ENCODE data around the gene DPPA2. TPM values are rescaled to one million over a fixed set of nuclear protein-coding genes. Genes with fewer than 3 reads are reported as not detected.

The DPPA2 gene
- not detected in 2 replicates for total RNA-seq

GRCh38 chr3:109316162-109316730, at the start of gene DPPA2:
Gene DPPA2 (minus strand): TSS chr3:109316517. CDS start chr3:109314542, 1,975 bp downstream.

GRCh38 chr3:109337393-109337792, 21.1 kb upstream of the DPPA2 start, which contains the start of gene DPPA4:
Gene DPPA4 (minus strand): TSS chr3:109337546. CDS start chr3:109337517, 29 bp downstream.

Other genes with a start within 250 kb of the DPPA2 start
- not detected in 2 replicates for gene MORC1, start 198.4 kb downstream of the DPPA2 start, total RNA-seq
- gene C3orf85, start 179.8 kb downstream of the DPPA2 start, total RNA-seq = not detected in 2 replicates
- not detected in 2 replicates for gene DPPA4, start 21.0 kb upstream of the DPPA2 start, total RNA-seq